OCI-LY1 (cell line): ENCODE results near the gene RFX2.

ENCODE experiments used
- H2AFZ ChIP-seq: fragments of 200-600 bp; sonication (generic), shearing (Covaris generic); 2 replicates; pipeline ENCODE4 v1.6.0; 2014; ENCODE audit warnings: antibody characterized with exemption, mild to moderate bottlenecking, low read length
- H3F3A ChIP-seq: fragments of 200-600 bp; sonication (generic), shearing (Covaris generic); 2 replicates; pipeline ENCODE4 v1.6.0; 2014; ENCODE audit warnings: mild to moderate bottlenecking, antibody characterized with exemption, low read length, moderate library complexity; ENCODE audit not compliant: insufficient read depth
- H3K27ac ChIP-seq: fragments of 200-600 bp; sonication (generic); 2 replicates; pipeline ENCODE4 v1.5.1; 2014; ENCODE audit warnings: low read length, mixed run types, mild to moderate bottlenecking, low read depth; ENCODE audit not compliant: poor library complexity, severe bottlenecking
- H3K27me3 ChIP-seq: fragments of 200-600 bp; sonication (generic); 2 replicates; pipeline ENCODE4 v1.6.0; 2014; ENCODE audit warnings: antibody characterized with exemption, mild to moderate bottlenecking, low read length, moderate library complexity; ENCODE audit not compliant: insufficient read depth
- H3K36me3 ChIP-seq: fragments of 200-600 bp; sonication (generic); 2 replicates; pipeline ENCODE4 v1.6.1; 2014; ENCODE audit warnings: mild to moderate bottlenecking, antibody characterized with exemption, low read length, moderate library complexity, mixed read lengths; ENCODE audit not compliant: insufficient read depth
- H3K4me1 ChIP-seq: fragments of 200-600 bp; sonication (generic); 2 replicates; pipeline ENCODE4 v1.5.1; 2014; ENCODE audit warnings: mild to moderate bottlenecking, low read length, moderate library complexity; ENCODE audit not compliant: insufficient read depth, severe bottlenecking
- H3K4me2 ChIP-seq: fragments of 200-600 bp; sonication (generic), shearing (Covaris generic); 2 replicates; pipeline ENCODE4 v1.6.1; 2014; ENCODE audit warnings: low read length
- H3K4me3 ChIP-seq: fragments of 200-600 bp; sonication (generic); 2 replicates; pipeline ENCODE4 v1.5.1; 2014; ENCODE audit warnings: low read length, low read depth, mild to moderate bottlenecking, mixed read lengths; ENCODE audit not compliant: poor library complexity, severe bottlenecking
- H3K79me2 ChIP-seq: fragments of 200-600 bp; shearing (Covaris generic); 2 replicates; pipeline ENCODE4 v1.6.1; 2016; ENCODE audit warnings: mixed run types, low read length, mixed read lengths; ENCODE audit not compliant: insufficient read depth
- H3K9ac ChIP-seq: fragments of 200-600 bp; sonication (generic), shearing (Covaris generic); 2 replicates; pipeline ENCODE4 v1.6.1; 2014; ENCODE audit warnings: mild to moderate bottlenecking, low read length, mixed read lengths
- H3K9me2 ChIP-seq: fragments of 200-600 bp; sonication (generic), shearing (Covaris generic); 2 replicates; pipeline ENCODE4 v1.6.1; 2014; ENCODE audit warnings: low read depth, mild to moderate bottlenecking, low read length, mixed read lengths
- H3K9me3 ChIP-seq: fragments of 200-600 bp; shearing (Covaris generic); 2 replicates; pipeline ENCODE4 v1.6.1; 2014; ENCODE audit warnings: low read length, mixed read lengths
- H4K20me1 ChIP-seq: fragments of 200-600 bp; sonication (generic), shearing (Covaris generic); 2 replicates; pipeline ENCODE4 v1.6.0; 2016; ENCODE audit warnings: mild to moderate bottlenecking, low read length; ENCODE audit not compliant: insufficient read depth
- EZH2 ChIP-seq: fragments of 200-600 bp; sonication (generic), shearing (Covaris generic); IDR thresholded peaks from 2 replicates; pipeline ENCODE4 v1.8.0; 2017; ENCODE audit warnings: borderline replicate concordance, mixed run types, mild to moderate bottlenecking, antibody characterized with exemption, low read length, moderate library complexity, mixed read lengths
- TF ChIP-seq, protein P1 (sequence below): fragments of 200-600 bp; sonication (generic), shearing (Covaris generic); IDR thresholded peaks from 2 replicates; pipeline ENCODE4 v1.5.1; 2017; ENCODE audit warnings: mild to moderate bottlenecking, antibody characterized with exemption, low read length, moderate library complexity, mixed read lengths

Gene RFX2

GRCh38 chr19:5976768-5977167 is 133.5 kb downstream of the RFX2 start:
- no peaks in the 10 kb centered on the region for H3F3A ChIP-seq
- TF ChIP-seq EZH2: no peak
- TF ChIP-seq, protein P1, sequence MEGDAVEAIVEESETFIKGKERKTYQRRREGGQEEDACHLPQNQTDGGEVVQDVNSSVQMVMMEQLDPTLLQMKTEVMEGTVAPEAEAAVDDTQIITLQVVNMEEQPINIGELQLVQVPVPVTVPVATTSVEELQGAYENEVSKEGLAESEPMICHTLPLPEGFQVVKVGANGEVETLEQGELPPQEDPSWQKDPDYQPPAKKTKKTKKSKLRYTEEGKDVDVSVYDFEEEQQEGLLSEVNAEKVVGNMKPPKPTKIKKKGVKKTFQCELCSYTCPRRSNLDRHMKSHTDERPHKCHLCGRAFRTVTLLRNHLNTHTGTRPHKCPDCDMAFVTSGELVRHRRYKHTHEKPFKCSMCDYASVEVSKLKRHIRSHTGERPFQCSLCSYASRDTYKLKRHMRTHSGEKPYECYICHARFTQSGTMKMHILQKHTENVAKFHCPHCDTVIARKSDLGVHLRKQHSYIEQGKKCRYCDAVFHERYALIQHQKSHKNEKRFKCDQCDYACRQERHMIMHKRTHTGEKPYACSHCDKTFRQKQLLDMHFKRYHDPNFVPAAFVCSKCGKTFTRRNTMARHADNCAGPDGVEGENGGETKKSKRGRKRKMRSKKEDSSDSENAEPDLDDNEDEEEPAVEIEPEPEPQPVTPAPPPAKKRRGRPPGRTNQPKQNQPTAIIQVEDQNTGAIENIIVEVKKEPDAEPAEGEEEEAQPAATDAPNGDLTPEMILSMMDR: no peak
- H3K79me2 ChIP-seq: peaks cover 68% of the 10 kb centered on the region
- peak overlapping the region; percentile 78 for H3K9ac ChIP-seq
- no peaks in the 10 kb centered on the region for H3K9me2 ChIP-seq
- H3K27me3 ChIP-seq: no peaks in the 10 kb centered on the region
- H2AFZ ChIP-seq: no peak overlapping the region
- no peaks in the 10 kb centered on the region for H3K9me3 ChIP-seq
- peak overlapping the region; percentile 7 for H3K27ac ChIP-seq
- H3K4me3 ChIP-seq: peak overlapping the region; percentile 75
- peak overlapping the region; percentile 100 for H3K4me2 ChIP-seq
- H3K36me3 ChIP-seq: peaks cover 56% of the 10 kb centered on the region
- H4K20me1 ChIP-seq: no peaks in the 10 kb centered on the region
- peaks cover 57% of the 10 kb centered on the region for H3K4me1 ChIP-seq

DNA sequence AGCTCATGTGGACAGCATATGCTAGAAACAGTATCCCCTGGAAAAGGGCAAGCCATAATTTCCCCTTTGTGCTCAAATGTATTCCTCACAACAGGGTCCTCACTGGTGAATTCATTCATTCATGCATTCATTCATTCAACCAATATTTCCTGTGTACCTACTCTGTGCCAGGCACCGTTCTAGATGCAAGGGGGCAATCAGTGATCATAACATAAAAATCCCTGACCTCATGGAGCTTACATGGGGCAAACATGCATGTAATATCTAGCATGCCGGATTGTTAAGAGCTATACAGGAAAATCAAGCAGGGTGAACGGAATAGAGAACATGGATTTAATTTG is 134.9 kb downstream of the RFX2 start:
- Histone ChIP-seq H3K27ac (peak overlapping the region; percentile 57), H3K9ac (peak overlapping the region; percentile 29; the same call in 1 of the 2 replicates), H3K36me3 (peaks cover 53% of the 10 kb centered on the region), H3K9me2 (no peaks in the 10 kb centered on the region), H3F3A (no peaks in the 10 kb centered on the region), H3K4me3 (peak overlapping the region; percentile 75), H3K4me1 (peaks cover 57% of the 10 kb centered on the region), H3K9me3 (no peaks in the 10 kb centered on the region), H3K27me3 (no peaks in the 10 kb centered on the region), H4K20me1 (no peaks in the 10 kb centered on the region), H3K79me2 (peaks cover 82% of the 10 kb centered on the region), H2AFZ (no peak overlapping the region), H3K4me2 (peak overlapping the region; percentile 100)
- TF ChIP-seq EZH2: no peak
- TF ChIP-seq, protein P1: no peak

DNA sequence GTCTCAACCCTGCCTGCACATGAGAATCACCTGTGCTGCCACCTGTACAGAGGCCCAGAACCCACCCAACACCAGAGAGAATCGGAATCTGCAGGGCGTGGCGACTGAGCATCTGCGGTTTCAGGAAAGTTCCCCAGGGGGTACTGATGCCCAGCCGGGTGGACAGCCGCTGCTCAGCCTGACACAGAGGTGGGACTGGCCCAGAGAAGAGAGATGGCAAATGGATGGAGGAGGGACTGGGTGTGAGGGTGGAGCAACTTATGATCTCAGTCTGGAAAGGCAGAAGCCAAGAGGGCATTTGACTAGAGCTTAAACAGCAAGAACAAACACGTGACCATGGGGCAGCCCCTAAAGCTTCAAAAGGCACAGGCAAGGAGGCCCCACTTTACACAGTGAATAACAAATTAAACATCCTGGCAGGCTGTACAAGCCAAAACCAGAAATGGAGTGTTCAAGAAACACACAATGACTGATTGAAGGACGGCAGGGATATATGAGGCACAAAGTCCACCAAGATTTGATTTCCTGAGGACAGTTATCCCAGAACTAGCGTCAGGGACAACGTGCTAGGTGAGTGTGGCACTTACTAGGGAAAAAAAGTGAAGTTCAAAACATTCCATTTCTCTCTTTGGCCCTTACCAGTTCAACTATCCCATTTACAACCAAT is 135.4 kb downstream of the RFX2 start:
- Histone ChIP-seq H3K4me2 (peak overlapping the region; percentile 100), H3K9me3 (no peaks in the 10 kb centered on the region), H3K9ac (peak overlapping the region; percentile 29; the same call in 1 of the 2 replicates), H3K27ac (peak overlapping the region; percentile 57), H3K4me3 (peak overlapping the region; percentile 75), H3K27me3 (no peaks in the 10 kb centered on the region), H3K9me2 (no peaks in the 10 kb centered on the region), H4K20me1 (no peaks in the 10 kb centered on the region), H3K79me2 (peaks cover 87% of the 10 kb centered on the region), H3K4me1 (peaks cover 52% of the 10 kb centered on the region), H3F3A (no peaks in the 10 kb centered on the region), H3K36me3 (peaks cover 48% of the 10 kb centered on the region), H2AFZ (no peak overlapping the region)
- no peak for TF ChIP-seq EZH2
- TF ChIP-seq, protein P1: no peak
